IMR-90 (cell line): ENCODE data around the gene CACNG5. TPM values are rescaled to one million over a fixed set of nuclear protein-coding genes. Genes with fewer than 3 reads are reported as not detected.

Source experiments
- ATAC-seq: fragments of 200-7000 bp; cut with Tn5 transposase; 2 replicates; pipeline ENCODE4 v1.9.1; 2020; ENCODE audit warnings: low read depth, mild to moderate bottlenecking, moderate library complexity
- BruUV-seq: library from RNA; stranded (reverse); fragments of 400-500 nt; replicated peaks from 2 replicates; lab custom pipeline; 2021; lab: Mats Ljungman, UMichigan
- CTCF ChIA-PET: fragments of 300-600 bp; formaldehyde crosslinking; extraction: SDS; loops from one replicate; lab custom pipeline; 2021; ENCODE audit warnings: antibody characterized with exemption; lab: Yijun Ruan, JAX
- POLR2A ChIA-PET: fragments of 300-600 bp; sonication (Branson Sonifier 250); formaldehyde crosslinking; loops from one replicate; lab custom pipeline; 2022; ENCODE audit warnings: antibody characterized with exemption; ENCODE audit not compliant: unreplicated experiment; lab: Charles Lee
- DNase-seq: peaks from one replicate; pipeline ENCODE4 v3.0.0; 2013
- H2AFZ ChIP-seq: replicated peaks from 2 replicates; pipeline ENCODE3; 2013; ENCODE audit warnings: low read length, mild to moderate bottlenecking; ENCODE audit not compliant: poor library complexity
- H2AK5ac ChIP-seq: 2 replicates; pipeline ENCODE4 v1.6.1; 2013; ENCODE audit warnings: low read depth, low read length, inconsistent platforms
- H2AK9ac ChIP-seq: replicated peaks from 2 replicates; pipeline ENCODE3; 2013; ENCODE audit warnings: mild to moderate bottlenecking, low read depth, low read length, moderate library complexity; ENCODE audit not compliant: poor library complexity
- H2BK120ac ChIP-seq: 2 replicates; pipeline ENCODE4 v1.6.1; 2013; ENCODE audit warnings: low read depth, low read length, inconsistent platforms
- H2BK15ac ChIP-seq: 3 replicates; pipeline ENCODE4 v1.6.1; 2013; ENCODE audit warnings: low read depth, low read length, inconsistent platforms
- H2BK20ac ChIP-seq: 2 replicates; pipeline ENCODE4 v1.6.1; 2013; ENCODE audit warnings: low read depth, mild to moderate bottlenecking, inconsistent platforms, low read length, moderate library complexity
- H2BK5ac ChIP-seq: 2 replicates; pipeline ENCODE4 v1.6.1; 2013; ENCODE audit warnings: mild to moderate bottlenecking, low read depth, low read length, inconsistent platforms; ENCODE audit not compliant: poor library complexity, severe bottlenecking
- H3K14ac ChIP-seq: replicated peaks from 2 replicates; pipeline ENCODE4 v1.6.1; 2013; ENCODE audit warnings: low read depth, low read length, inconsistent platforms
- H3K18ac ChIP-seq: 2 replicates; pipeline ENCODE4 v1.6.1; 2013; ENCODE audit warnings: low read depth, low read length, control low read depth
- H3K23ac ChIP-seq: 2 replicates; pipeline ENCODE4 v1.6.1; 2013; ENCODE audit warnings: low read depth, low read length, inconsistent platforms
- H3K27ac ChIP-seq: 2 replicates; pipeline ENCODE4 v1.5.1; 2013; ENCODE audit warnings: mild to moderate bottlenecking, control low read depth, low read length; ENCODE audit not compliant: insufficient read depth
- H3K27me3 ChIP-seq: 2 replicates; pipeline ENCODE4 v1.6.1; 2013; ENCODE audit warnings: low read length; ENCODE audit not compliant: control insufficient read depth, insufficient read depth
- H3K36me3 ChIP-seq: 2 replicates; pipeline ENCODE4 v1.6.1; 2013; ENCODE audit warnings: low read length, mixed read lengths; ENCODE audit not compliant: control insufficient read depth, insufficient read depth
- H3K4ac ChIP-seq: 2 replicates; pipeline ENCODE4 v1.6.1; 2013; ENCODE audit warnings: low read depth, low read length, inconsistent platforms
- H3K4me1 ChIP-seq: 2 replicates; pipeline ENCODE4 v1.6.1; 2013; ENCODE audit warnings: low read length, mixed read lengths; ENCODE audit not compliant: control insufficient read depth, insufficient read depth
- H3K4me2 ChIP-seq: 2 replicates; pipeline ENCODE4 v1.6.1; 2013; ENCODE audit warnings: low read depth, mild to moderate bottlenecking, control low read depth, low read length, moderate library complexity
- H3K4me3 ChIP-seq: 2 replicates; pipeline ENCODE4 v1.5.1; 2013; ENCODE audit warnings: low read depth, mild to moderate bottlenecking, control low read depth, low read length, moderate library complexity; ENCODE audit not compliant: insufficient read depth
- H3K56ac ChIP-seq: 2 replicates; pipeline ENCODE4 v1.6.1; 2013; ENCODE audit warnings: low read length, inconsistent platforms; ENCODE audit not compliant: insufficient read depth; ENCODE audit errors: extremely low read depth
- H3K79me1 ChIP-seq, 2 experiments: 2 replicates each; pipeline ENCODE4 v1.6.1; 2013; ENCODE audit warnings: low read length in 2 of 2, inconsistent platforms in 1 of 2, low read depth in 1 of 2
- H3K9ac ChIP-seq: 2 replicates; pipeline ENCODE4 v1.6.1; 2013; ENCODE audit warnings: low read depth, low read length, control low read depth
- H3K9me1 ChIP-seq: 2 replicates; pipeline ENCODE4 v1.6.1; 2013; ENCODE audit warnings: low read length, inconsistent platforms; ENCODE audit not compliant: insufficient read depth
- H3K9me3 ChIP-seq: 2 replicates; pipeline ENCODE4 v1.6.1; 2013; ENCODE audit warnings: low read length; ENCODE audit not compliant: control insufficient read depth, insufficient read depth
- H4K20me1 ChIP-seq: 2 replicates; pipeline ENCODE4 v1.6.1; 2013; ENCODE audit warnings: low read length, inconsistent platforms; ENCODE audit not compliant: insufficient read depth
- H4K5ac ChIP-seq: 2 replicates; pipeline ENCODE4 v1.6.1; 2013; ENCODE audit warnings: mild to moderate bottlenecking, low read depth, low read length, control low read depth
- H4K8ac ChIP-seq, 2 experiments: 2 replicates each; pipeline ENCODE4 v1.6.1; 2013; ENCODE audit warnings: low read depth in 2 of 2, low read length in 2 of 2, control low read depth in 1 of 2, inconsistent platforms in 1 of 2
- H4K91ac ChIP-seq: 2 replicates; pipeline ENCODE4 v1.6.1; 2013; ENCODE audit warnings: low read depth, low read length, inconsistent platforms; ENCODE audit not compliant: insufficient read depth
- BHLHE40 ChIP-seq: fragments of 150-350 bp; IDR thresholded peaks from 2 replicates; pipeline ENCODE4 v1.6.1; 2016; ENCODE audit warnings: mild to moderate bottlenecking, low read depth, low read length
- CEBPB ChIP-seq: IDR thresholded peaks from 2 replicates; pipeline ENCODE4 v1.6.1; 2012; ENCODE audit warnings: low read depth, low read length, improper control_type of control experiment
- CHD1 ChIP-seq: IDR thresholded peaks from 2 replicates; pipeline ENCODE4 v1.6.1; 2012; ENCODE audit warnings: low read depth, low read length, improper control_type of control experiment
- FOS ChIP-seq: fragments of 150-350 bp; IDR thresholded peaks from 2 replicates; pipeline ENCODE4 v1.6.1; 2016; ENCODE audit warnings: low read depth, low read length
- MAFK ChIP-seq: IDR thresholded peaks from 2 replicates; pipeline ENCODE4 v1.6.1; 2012; ENCODE audit warnings: low read depth, low read length, improper control_type of control experiment
- MAZ ChIP-seq: IDR thresholded peaks from 2 replicates; pipeline ENCODE4 v1.6.1; 2012; ENCODE audit warnings: low read depth, mild to moderate bottlenecking, low read length, improper control_type of control experiment, moderate library complexity, borderline replicate concordance
- MXI1 ChIP-seq: IDR thresholded peaks from 2 replicates; pipeline ENCODE4 v1.6.1; 2012; ENCODE audit warnings: low read depth, mild to moderate bottlenecking, low read length, moderate library complexity, borderline replicate concordance
- NFE2L2 ChIP-seq: fragments of 150-350 bp; IDR thresholded peaks from 2 replicates; pipeline ENCODE4 v1.6.1; 2016; ENCODE audit warnings: low read depth, mild to moderate bottlenecking, low read length
- POLR2A ChIP-seq: IDR thresholded peaks from 2 replicates; pipeline ENCODE4 v1.6.1; 2012; ENCODE audit warnings: mild to moderate bottlenecking, low read depth, low read length
- RAD21 ChIP-seq: IDR thresholded peaks from 2 replicates; pipeline ENCODE4 v1.6.1; 2012; ENCODE audit warnings: low read length, improper control_type of control experiment
- RCOR1 ChIP-seq: IDR thresholded peaks from 2 replicates; pipeline ENCODE4 v1.6.1; 2012; ENCODE audit warnings: mild to moderate bottlenecking, low read length, improper control_type of control experiment; ENCODE audit not compliant: insufficient replicate concordance
- RFX5 ChIP-seq: IDR thresholded peaks from 2 replicates; pipeline ENCODE4 v1.8.0; 2012; ENCODE audit warnings: low read depth, mild to moderate bottlenecking, low read length, moderate library complexity
- SMC3 ChIP-seq: fragments of 150-350 bp; IDR thresholded peaks from 2 replicates; pipeline ENCODE4 v1.6.1; 2016; ENCODE audit warnings: low read depth, mild to moderate bottlenecking, antibody characterized with exemption, low read length, moderate library complexity
- WGBS, 2 experiments: methylation state at CpG; one replicate each; pipeline versions ENCODE4 v1.1.5 to v1.1.7; 2013; ENCODE audit warnings: missing lambda C conversion rate in 2 of 2; ENCODE audit not compliant: insufficient read length in 1 of 2; ENCODE audit errors: extremely low coverage in 2 of 2; 5-methylcytosine and 5-hydroxymethylcytosine counted together
- dilution Hi-C: fragments of 300-500 bp; cut with HindIII; formaldehyde crosslinking; loops from one replicate; pipeline ENCODE4 v1.14.3; 2018; ENCODE audit warnings: low sequenced_read_pairs; ENCODE audit not compliant: unreplicated experiment
- in situ Hi-C: fragments of 300-500 bp; cut with MboI; formaldehyde crosslinking; loops from 3 replicates; pipeline ENCODE4 v1.14.3; 2019; ENCODE audit warnings: low sequenced_read_pairs, inconsistent platforms, mixed read lengths
- intact Hi-C: fragments of 100-400 bp; cut with micrococcal nuclease; formaldehyde crosslinking; loops from 2 replicates; pipeline ENCODE4 v1.10.0; 2022
- polyA plus RNA-seq, 3 experiments: library from polyadenylated mRNA; depleted of rRNA; stranded (reverse); fragments of >200 nt; gene quantifications; 2 replicates each; pipeline ENCODE4 v1.2.3, GENCODE V29; 2012; ENCODE audit warnings: low replicate concordance in 1 of 3
- total RNA-seq: library from RNA; depleted of rRNA; stranded (reverse); fragments of >200 nt; gene quantifications from 2 replicates; pipeline ENCODE4 v1.2.3, GENCODE V29; 2012
- TF ChIP-seq, protein P1 (sequence below): fragments of 150-350 bp; IDR thresholded peaks from 2 replicates; pipeline ENCODE4 v1.6.1; 2016; ENCODE audit warnings: low read depth, mild to moderate bottlenecking, low read length, moderate library complexity, borderline replicate concordance
- TF ChIP-seq, protein P2 (sequence below): fragments of 150-350 bp; IDR thresholded peaks from 2 replicates; pipeline ENCODE4 v1.6.1; 2017; ENCODE audit warnings: mild to moderate bottlenecking, antibody characterized with exemption, low read length, low read depth
- TF ChIP-seq, protein P3 (sequence below): conservative IDR thresholded peaks from 2 replicates; pipeline ENCODE4 v1.5.1; 2012; ENCODE audit warnings: mild to moderate bottlenecking, low read depth, low read length, improper control_type of control experiment

Gene CACNG5
- total and polyA plus RNA-seq, 2 of the 4 experiments (the other 2 are of a cell fraction) = not detected

DNA sequence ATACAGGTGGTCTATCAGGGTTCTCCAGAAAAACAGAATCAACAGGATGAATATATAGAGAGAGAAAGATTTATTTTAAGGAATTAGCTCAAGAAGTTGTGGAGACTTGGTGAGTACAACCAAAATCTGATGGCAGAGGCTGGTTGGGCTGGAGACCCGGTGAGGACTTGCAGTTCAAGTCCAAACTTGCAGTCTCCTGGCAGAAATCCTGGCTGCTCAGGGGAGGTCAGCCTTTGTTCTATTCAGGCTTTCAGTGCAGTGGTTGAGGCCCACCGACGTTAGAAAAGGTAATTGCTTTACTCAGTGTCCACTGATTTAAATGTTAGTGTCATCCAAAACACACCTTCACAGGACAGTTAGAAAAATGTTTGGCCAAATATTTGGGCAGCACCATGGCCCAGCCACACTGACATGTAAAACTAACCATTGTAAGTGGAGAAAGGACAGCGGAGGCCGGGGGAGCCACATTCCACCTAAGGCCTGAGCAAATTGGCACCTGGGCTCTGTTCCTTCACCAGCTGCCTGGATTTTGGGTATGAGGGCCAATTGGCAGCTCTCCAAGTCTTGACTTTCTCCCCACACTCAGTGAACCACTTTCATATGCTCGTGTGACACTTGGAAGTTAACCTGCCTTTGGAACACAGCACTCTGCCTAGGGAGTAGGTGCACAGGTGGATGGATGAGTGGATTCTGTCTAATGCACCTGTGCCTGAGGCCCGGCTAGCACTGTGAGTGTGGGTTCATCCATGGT lies 54.7 kb downstream of the CACNG5 start:
- Histone ChIP-seq H3K9me3 (no peaks in the 10 kb centered on the region), H3K56ac (no peak overlapping the region), H3K4ac (no peak overlapping the region), H3K23ac (no peak overlapping the region), H4K5ac (no peak overlapping the region), H2BK5ac (no peak overlapping the region), H2BK20ac (no peak overlapping the region), H2BK120ac (no peak overlapping the region), H4K20me1 (no peaks in the 10 kb centered on the region), H2BK15ac (no peak overlapping the region), H4K8ac (no peak overlapping the region), H3K4me1 (no peaks in the 10 kb centered on the region), H2AK5ac (no peak overlapping the region), H3K27me3 (peaks cover 31% of the 10 kb centered on the region), H2AFZ (no peak overlapping the region), H3K27ac (no peak overlapping the region), H3K4me3 (no peak overlapping the region), H3K9ac (no peak overlapping the region), H3K9me1 (no peaks in the 10 kb centered on the region), H3K79me1 (no peaks in the 10 kb centered on the region), H3K36me3 (no peaks in the 10 kb centered on the region), H4K91ac (no peak overlapping the region), H3K14ac (no peak overlapping the region), H3K18ac (no peak overlapping the region), H3K4me2 (no peak overlapping the region), H2AK9ac (no peak overlapping the region)
- DNase-seq (no peak), ATAC-seq (no peak)
- intact Hi-C loops = no loop called here
- WGBS, 2 experiments = 38% methylated on average over 1 of the region's 7 CpGs; no CpG with 5 or more reads in 1 of the 2 experiments
- TF ChIP-seq, protein P1, sequence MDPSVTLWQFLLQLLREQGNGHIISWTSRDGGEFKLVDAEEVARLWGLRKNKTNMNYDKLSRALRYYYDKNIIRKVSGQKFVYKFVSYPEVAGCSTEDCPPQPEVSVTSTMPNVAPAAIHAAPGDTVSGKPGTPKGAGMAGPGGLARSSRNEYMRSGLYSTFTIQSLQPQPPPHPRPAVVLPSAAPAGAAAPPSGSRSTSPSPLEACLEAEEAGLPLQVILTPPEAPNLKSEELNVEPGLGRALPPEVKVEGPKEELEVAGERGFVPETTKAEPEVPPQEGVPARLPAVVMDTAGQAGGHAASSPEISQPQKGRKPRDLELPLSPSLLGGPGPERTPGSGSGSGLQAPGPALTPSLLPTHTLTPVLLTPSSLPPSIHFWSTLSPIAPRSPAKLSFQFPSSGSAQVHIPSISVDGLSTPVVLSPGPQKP = no peak
- TF ChIP-seq RFX5 = no peak
- TF ChIP-seq FOS = no peak
- no peak for TF ChIP-seq BHLHE40
- no peak for TF ChIP-seq CHD1
- TF ChIP-seq SMC3 = no peak
- TF ChIP-seq, protein P2, sequence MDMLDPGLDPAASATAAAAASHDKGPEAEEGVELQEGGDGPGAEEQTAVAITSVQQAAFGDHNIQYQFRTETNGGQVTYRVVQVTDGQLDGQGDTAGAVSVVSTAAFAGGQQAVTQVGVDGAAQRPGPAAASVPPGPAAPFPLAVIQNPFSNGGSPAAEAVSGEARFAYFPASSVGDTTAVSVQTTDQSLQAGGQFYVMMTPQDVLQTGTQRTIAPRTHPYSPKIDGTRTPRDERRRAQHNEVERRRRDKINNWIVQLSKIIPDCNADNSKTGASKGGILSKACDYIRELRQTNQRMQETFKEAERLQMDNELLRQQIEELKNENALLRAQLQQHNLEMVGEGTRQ = no peak
- TF ChIP-seq MAFK = no peak
- TF ChIP-seq, protein P3, sequence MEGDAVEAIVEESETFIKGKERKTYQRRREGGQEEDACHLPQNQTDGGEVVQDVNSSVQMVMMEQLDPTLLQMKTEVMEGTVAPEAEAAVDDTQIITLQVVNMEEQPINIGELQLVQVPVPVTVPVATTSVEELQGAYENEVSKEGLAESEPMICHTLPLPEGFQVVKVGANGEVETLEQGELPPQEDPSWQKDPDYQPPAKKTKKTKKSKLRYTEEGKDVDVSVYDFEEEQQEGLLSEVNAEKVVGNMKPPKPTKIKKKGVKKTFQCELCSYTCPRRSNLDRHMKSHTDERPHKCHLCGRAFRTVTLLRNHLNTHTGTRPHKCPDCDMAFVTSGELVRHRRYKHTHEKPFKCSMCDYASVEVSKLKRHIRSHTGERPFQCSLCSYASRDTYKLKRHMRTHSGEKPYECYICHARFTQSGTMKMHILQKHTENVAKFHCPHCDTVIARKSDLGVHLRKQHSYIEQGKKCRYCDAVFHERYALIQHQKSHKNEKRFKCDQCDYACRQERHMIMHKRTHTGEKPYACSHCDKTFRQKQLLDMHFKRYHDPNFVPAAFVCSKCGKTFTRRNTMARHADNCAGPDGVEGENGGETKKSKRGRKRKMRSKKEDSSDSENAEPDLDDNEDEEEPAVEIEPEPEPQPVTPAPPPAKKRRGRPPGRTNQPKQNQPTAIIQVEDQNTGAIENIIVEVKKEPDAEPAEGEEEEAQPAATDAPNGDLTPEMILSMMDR = no peak
- TF ChIP-seq NFE2L2 = no peak
- no peak for TF ChIP-seq RCOR1
- TF ChIP-seq CEBPB = no peak
- no peak for TF ChIP-seq RAD21
- no peak for TF ChIP-seq MAZ
- no peak for TF ChIP-seq MXI1
- no peak for TF ChIP-seq POLR2A
- POLR2A ChIA-PET = interaction anchor here (0.7 kb wide), 1 partner anchor 29 kb away, joined by 3 read pairs; no protein-coding TSS in a partner anchor
- dilution Hi-C loops = no loop called here
- in situ Hi-C loops = no loop called here
- no TSS peak for BruUV-seq
- CTCF ChIA-PET = no interaction called here
